Measurements from ENCODE around the gene SLCO4A1. TPM values are rescaled to one million over a fixed set of nuclear protein-coding genes. Genes with fewer than 3 reads are reported as not detected.

Gene SLCO4A1
- total RNA-seq, 2 donors from 2014 or later: 2.9 to 5.0 TPM

DNA sequence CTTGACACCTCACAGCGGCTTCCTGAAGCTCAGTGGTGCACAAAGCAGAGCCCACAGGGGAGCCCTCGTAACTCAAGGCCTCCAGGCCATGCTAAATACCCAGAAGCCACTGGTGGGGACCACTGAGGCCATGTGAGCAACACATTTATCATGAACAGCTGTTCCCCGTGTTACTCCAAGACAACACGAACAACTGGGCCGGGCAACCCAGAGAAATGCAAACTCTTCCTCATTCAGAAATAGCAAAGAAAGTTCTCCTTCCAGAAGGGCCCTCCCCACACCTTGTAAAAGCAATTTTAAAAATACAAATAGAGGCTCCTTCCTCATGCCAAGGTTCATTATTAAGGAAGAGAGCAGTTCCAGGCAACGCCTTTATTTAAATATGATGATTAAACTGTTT, 36.3 kb upstream of the SLCO4A1 start:
- peaks cover 5% of the 10 kb centered on the region for H3K9me3 Mint-ChIP-seq

DNA sequence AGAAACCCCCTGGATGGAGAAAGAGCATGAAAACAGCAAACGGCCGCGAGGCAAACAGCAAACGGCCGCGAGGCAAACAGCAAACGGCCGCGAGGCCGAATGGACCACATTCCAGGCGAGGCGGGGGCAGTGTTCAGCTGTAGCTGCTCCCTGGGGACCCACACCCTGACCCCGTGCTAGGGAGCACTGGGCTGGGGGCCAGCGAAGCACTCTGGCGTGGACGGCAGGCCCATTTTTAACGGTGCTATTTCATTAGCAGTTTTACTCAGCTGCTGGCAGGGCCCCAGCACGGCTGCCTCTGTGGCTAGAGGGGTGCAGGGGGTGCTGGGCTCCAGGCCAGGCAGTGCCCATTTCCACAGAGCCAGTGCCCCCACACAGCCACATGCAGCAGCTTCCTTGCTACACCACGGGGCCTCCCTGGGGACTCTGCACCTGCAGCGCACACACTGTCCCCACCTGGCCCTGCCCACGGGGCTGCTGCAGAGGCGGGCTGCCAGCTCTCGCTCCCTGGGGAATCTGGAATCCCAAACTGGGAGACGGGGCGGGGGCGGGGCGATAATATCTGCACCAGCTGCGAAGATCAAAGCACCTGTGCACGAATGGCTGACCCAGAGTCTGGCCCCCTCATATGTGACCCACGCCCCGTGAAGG, 35.6 kb upstream of the SLCO4A1 start:
- DNase-seq: no peak
- no peaks in the 10 kb centered on the region for H3K36me3 ChIP-seq (ENCODE audit: control insufficient read depth, insufficient read depth, low read length)
- H3K27me3 ChIP-seq (ENCODE audit: control insufficient read depth, insufficient read depth, low read length, poor library complexity, severe bottlenecking): no peaks in the 10 kb centered on the region
- TF ChIP-seq, protein P1, sequence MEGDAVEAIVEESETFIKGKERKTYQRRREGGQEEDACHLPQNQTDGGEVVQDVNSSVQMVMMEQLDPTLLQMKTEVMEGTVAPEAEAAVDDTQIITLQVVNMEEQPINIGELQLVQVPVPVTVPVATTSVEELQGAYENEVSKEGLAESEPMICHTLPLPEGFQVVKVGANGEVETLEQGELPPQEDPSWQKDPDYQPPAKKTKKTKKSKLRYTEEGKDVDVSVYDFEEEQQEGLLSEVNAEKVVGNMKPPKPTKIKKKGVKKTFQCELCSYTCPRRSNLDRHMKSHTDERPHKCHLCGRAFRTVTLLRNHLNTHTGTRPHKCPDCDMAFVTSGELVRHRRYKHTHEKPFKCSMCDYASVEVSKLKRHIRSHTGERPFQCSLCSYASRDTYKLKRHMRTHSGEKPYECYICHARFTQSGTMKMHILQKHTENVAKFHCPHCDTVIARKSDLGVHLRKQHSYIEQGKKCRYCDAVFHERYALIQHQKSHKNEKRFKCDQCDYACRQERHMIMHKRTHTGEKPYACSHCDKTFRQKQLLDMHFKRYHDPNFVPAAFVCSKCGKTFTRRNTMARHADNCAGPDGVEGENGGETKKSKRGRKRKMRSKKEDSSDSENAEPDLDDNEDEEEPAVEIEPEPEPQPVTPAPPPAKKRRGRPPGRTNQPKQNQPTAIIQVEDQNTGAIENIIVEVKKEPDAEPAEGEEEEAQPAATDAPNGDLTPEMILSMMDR (conservative IDR thresholded peaks at IDR 0.05): no peak
- H3K27ac Mint-ChIP-seq: no peak overlapping the region
- H3K4me1 Mint-ChIP-seq: no peaks in the 10 kb centered on the region
- no peaks in the 10 kb centered on the region for H3K9me3 ChIP-seq (ENCODE audit: control insufficient read depth, low read length)
- WGBS, 2 experiments (ENCODE audit: insufficient coverage in 1 of 2, insufficient read length in 1 of 2): 80 to 84% methylated on average over 27 to 31 of the region's 31 CpGs
- H3K36me3 Mint-ChIP-seq (ENCODE audit: low read depth): no peaks in the 10 kb centered on the region
- H3K4me3 ChIP-seq (ENCODE audit: low read length): no peak overlapping the region
- peaks cover 5% of the 10 kb centered on the region for H3K9me3 Mint-ChIP-seq
- no peaks in the 10 kb centered on the region for H3K27me3 Mint-ChIP-seq (ENCODE audit: insufficient read depth)
- no peak overlapping the region for H3K9ac ChIP-seq (ENCODE audit: extremely low read depth, low read length, poor library complexity, severe bottlenecking)
- no peak overlapping the region for H3K4me3 Mint-ChIP-seq
- H3K4me1 ChIP-seq (ENCODE audit: control insufficient read depth, insufficient read depth, low read length): no peaks in the 10 kb centered on the region
- H3K27ac ChIP-seq (ENCODE audit: low read depth, low read length): no peak overlapping the region

More for the DNA sequence above, 36.3 kb upstream of the SLCO4A1 start:
- Histone ChIP-seq H3K4me1 (ENCODE audit: control insufficient read depth, insufficient read depth, low read length) (no peaks in the 10 kb centered on the region), H3K36me3 (ENCODE audit: control insufficient read depth, insufficient read depth, low read length) (no peaks in the 10 kb centered on the region), H3K27ac (ENCODE audit: low read depth, low read length) (no peak overlapping the region), H3K27me3 (ENCODE audit: control insufficient read depth, insufficient read depth, low read length, poor library complexity, severe bottlenecking) (no peaks in the 10 kb centered on the region), H3K9me3 (ENCODE audit: control insufficient read depth, low read length) (no peaks in the 10 kb centered on the region), H3K9ac (ENCODE audit: extremely low read depth, low read length, poor library complexity, severe bottlenecking) (no peak overlapping the region), H3K4me3 (ENCODE audit: low read length) (no peak overlapping the region)
- 84 to 88% methylated on average over 6 of the region's 6 CpGs for WGBS, 2 experiments (ENCODE audit: insufficient coverage in 1 of 2, insufficient read length in 1 of 2)
- H3K27ac Mint-ChIP-seq: no peak overlapping the region
- H3K36me3 Mint-ChIP-seq (ENCODE audit: low read depth): no peaks in the 10 kb centered on the region
- DNase-seq: no peak
- H3K27me3 Mint-ChIP-seq (ENCODE audit: insufficient read depth): no peaks in the 10 kb centered on the region
- H3K4me1 Mint-ChIP-seq: no peaks in the 10 kb centered on the region
- no peak overlapping the region for H3K4me3 Mint-ChIP-seq
- TF ChIP-seq, protein P1 (conservative IDR thresholded peaks at IDR 0.05): no peak

DNA sequence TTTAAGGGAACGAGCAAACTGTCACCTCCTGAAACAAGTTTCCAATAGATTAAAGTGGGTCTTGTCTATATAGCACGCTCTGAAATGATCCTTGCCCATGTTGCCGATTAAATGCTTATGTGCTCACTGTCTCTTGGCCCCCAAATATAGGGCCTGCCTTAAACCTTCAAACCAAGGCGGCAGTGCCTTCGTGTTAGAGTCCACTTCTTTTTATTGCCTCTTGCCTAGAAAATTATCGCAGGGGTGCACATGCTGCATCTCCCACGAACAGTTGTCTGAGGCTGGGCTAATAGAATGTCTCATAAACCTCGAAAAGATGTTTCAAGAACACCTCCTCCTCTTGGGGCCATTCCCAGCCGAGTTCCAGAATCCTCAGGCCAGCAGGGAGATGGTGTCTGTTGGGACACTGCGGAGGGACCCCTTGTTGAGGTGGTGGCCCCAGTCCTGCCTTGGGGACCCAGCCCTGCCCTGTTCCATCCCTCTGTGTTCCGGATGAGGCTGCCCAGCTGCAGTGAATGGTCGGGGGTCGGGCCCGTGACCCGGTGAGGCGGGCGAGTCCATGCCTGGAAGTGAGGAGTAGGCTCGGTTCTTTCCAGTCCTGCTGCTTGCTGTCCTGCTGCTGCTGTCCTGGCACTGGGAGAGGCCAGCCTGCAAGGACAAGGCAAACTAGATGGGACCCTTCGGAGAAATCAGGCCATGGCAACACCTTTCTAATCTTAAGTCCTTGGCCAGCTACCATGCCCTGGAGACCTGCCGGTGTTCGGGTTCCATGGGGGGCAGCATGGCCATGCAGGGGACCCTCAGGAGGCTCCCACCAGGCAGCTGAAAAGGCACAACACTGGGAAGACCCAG, 34.7 kb upstream of the SLCO4A1 start:
- Mint-ChIP-seq H3K27me3 (ENCODE audit: insufficient read depth) (no peaks in the 10 kb centered on the region), H3K9me3 (peaks cover 5% of the 10 kb centered on the region), H3K36me3 (ENCODE audit: low read depth) (no peaks in the 10 kb centered on the region), H3K4me1 (no peaks in the 10 kb centered on the region), H3K27ac (no peak overlapping the region), H3K4me3 (no peak overlapping the region)
- Histone ChIP-seq H3K9ac (ENCODE audit: extremely low read depth, low read length, poor library complexity, severe bottlenecking) (no peak overlapping the region), H3K9me3 (ENCODE audit: control insufficient read depth, low read length) (no peaks in the 10 kb centered on the region), H3K4me1 (ENCODE audit: control insufficient read depth, insufficient read depth, low read length) (no peaks in the 10 kb centered on the region), H3K4me3 (ENCODE audit: low read length) (no peak overlapping the region), H3K27me3 (ENCODE audit: control insufficient read depth, insufficient read depth, low read length, poor library complexity, severe bottlenecking) (no peaks in the 10 kb centered on the region), H3K36me3 (ENCODE audit: control insufficient read depth, insufficient read depth, low read length) (no peaks in the 10 kb centered on the region), H3K27ac (ENCODE audit: low read depth, low read length) (no peak overlapping the region)
- TF ChIP-seq, protein P1 (conservative IDR thresholded peaks at IDR 0.05): no peak
- WGBS, 2 experiments (ENCODE audit: insufficient coverage in 1 of 2, insufficient read length in 1 of 2): 92 to 94% methylated on average over 13 to 21 of the region's 21 CpGs
- DNase-seq: no peak
